Measurements from ENCODE around the gene SEMA5A. TPM values are rescaled to one million over a fixed set of nuclear protein-coding genes. Genes with fewer than 3 reads are reported as not detected.

SEMA5A gene
- total and polyA plus RNA-seq, 2 donors (not counting 1 experiment from before 2014, with no cell fraction given), result not detected

- no CpG with 5 or more reads among the region's 6 CpGs for WGBS (ENCODE audit: insufficient coverage)
- H3K4me1 ChIP-seq (ENCODE audit: control insufficient read depth in 2 of 2, insufficient read depth in 2 of 2, low read length in 2 of 2), result no peaks in the 10 kb centered on the region
- no peaks in the 10 kb centered on the region for H3K27me3 ChIP-seq (replicated peaks in 1 of 4; ENCODE audit: control extremely low read depth in 1 of 4, control insufficient read depth in 3 of 4, insufficient read depth in 4 of 4, low read length in 3 of 4)
- Mint-ChIP-seq H3K4me1 (no peaks in the 10 kb centered on the region), H3K4me3 (no peak overlapping the region), H3K27me3 (no peaks in the 10 kb centered on the region), H3K9me3 (ENCODE audit: insufficient read depth) (peaks cover 1% of the 10 kb centered on the region), H3K27ac (no peak overlapping the region)
- no peak overlapping the region for H3K9ac ChIP-seq (ENCODE audit: low read length)
- no peak overlapping the region for H3K27ac ChIP-seq (ENCODE audit: low read length in 2 of 2)
- no peak for ATAC-seq (ENCODE audit: low read depth)
- DNase-seq, result no peak
- no peaks in the 10 kb centered on the region for H3K36me3 ChIP-seq (replicated peaks in 1 of 2; ENCODE audit: control extremely low read depth in 1 of 2, control insufficient read depth in 1 of 2, extremely low read depth in 1 of 2, insufficient read depth in 2 of 2, low read length in 1 of 2)
- ChIA-PET POLR2A (no interaction called here), CTCF (no interaction called here)
- no peak overlapping the region for H3K4me2 ChIP-seq (replicated peaks; ENCODE audit: low read depth, low read length, poor library complexity, severe bottlenecking)
- no peaks in the 10 kb centered on the region for H4K20me1 ChIP-seq (ENCODE audit: control insufficient read depth, insufficient read depth, low read length, poor library complexity, severe bottlenecking)
- no peaks in the 10 kb centered on the region for H3K79me2 ChIP-seq (ENCODE audit: control insufficient read depth, insufficient read depth, low read length)
- TF ChIP-seq EZH2 (IDR thresholded peaks at IDR 0.05; ENCODE audit: borderline replicate concordance, insufficient read depth, low read depth, low read length, poor library complexity, severe bottlenecking) (no peak), CTCF (IDR thresholded peaks at IDR 0.05) (no peak)
- no peak overlapping the region for H2AFZ ChIP-seq (ENCODE audit: insufficient read depth, low read depth, low read length, poor library complexity, severe bottlenecking)
- H3K4me3 ChIP-seq (ENCODE audit: control extremely low read depth in 1 of 5, extremely low read depth in 1 of 5, insufficient read depth in 1 of 5, low read depth in 2 of 5, low read length in 4 of 5), result no peak overlapping the region
- intact Hi-C loops (cut with micrococcal nuclease), result no loop called here
- peaks cover 0 to 5% (median 0%) of the 10 kb centered on the region in 3 donors for H3K9me3 ChIP-seq (ENCODE audit: control extremely low read depth in 1 of 3, control insufficient read depth in 2 of 3, insufficient read depth in 1 of 3, low read length in 2 of 3)
These were observed 25.0 kb upstream of the SEMA5A start for GRCh38 chr5:9570876-9571275.

- intact Hi-C loops (cut with micrococcal nuclease), result no loop called here
- no peak for DNase-seq
- Histone ChIP-seq H3K36me3 (replicated peaks in 1 of 2; ENCODE audit: control extremely low read depth in 1 of 2, control insufficient read depth in 1 of 2, extremely low read depth in 1 of 2, insufficient read depth in 2 of 2, low read length in 1 of 2) (no peaks in the 10 kb centered on the region), H3K4me3 (ENCODE audit: control extremely low read depth in 1 of 5, extremely low read depth in 1 of 5, insufficient read depth in 1 of 5, low read depth in 2 of 5, low read length in 4 of 5) (no peak overlapping the region), H3K4me1 (ENCODE audit: control insufficient read depth in 2 of 2, insufficient read depth in 2 of 2, low read length in 2 of 2) (no peaks in the 10 kb centered on the region), H3K79me2 (ENCODE audit: control insufficient read depth, insufficient read depth, low read length) (no peaks in the 10 kb centered on the region), H3K27ac (ENCODE audit: low read length in 2 of 2) (no peak overlapping the region), H3K9me3 (ENCODE audit: control extremely low read depth in 1 of 3, control insufficient read depth in 2 of 3, insufficient read depth in 1 of 3, low read length in 2 of 3) (peaks cover 0 to 2% (median 0%) of the 10 kb centered on the region in 3 donors), H3K9ac (ENCODE audit: low read length) (no peak overlapping the region), H3K27me3 (replicated peaks in 1 of 4; ENCODE audit: control extremely low read depth in 1 of 4, control insufficient read depth in 3 of 4, insufficient read depth in 4 of 4, low read length in 3 of 4) (no peaks in the 10 kb centered on the region), H4K20me1 (ENCODE audit: control insufficient read depth, insufficient read depth, low read length, poor library complexity, severe bottlenecking) (no peaks in the 10 kb centered on the region), H3K4me2 (replicated peaks; ENCODE audit: low read depth, low read length, poor library complexity, severe bottlenecking) (no peak overlapping the region), H2AFZ (ENCODE audit: insufficient read depth, low read depth, low read length, poor library complexity, severe bottlenecking) (no peak overlapping the region)
- Mint-ChIP-seq H3K27me3 (no peaks in the 10 kb centered on the region), H3K4me1 (no peaks in the 10 kb centered on the region), H3K27ac (no peak overlapping the region), H3K9me3 (ENCODE audit: insufficient read depth) (no peaks in the 10 kb centered on the region), H3K4me3 (no peak overlapping the region)
- TF ChIP-seq CTCF (IDR thresholded peaks at IDR 0.05) (no peak), EZH2 (IDR thresholded peaks at IDR 0.05; ENCODE audit: borderline replicate concordance, insufficient read depth, low read depth, low read length, poor library complexity, severe bottlenecking) (no peak)
- ChIA-PET CTCF (no interaction called here), POLR2A (no interaction called here)
- no peak for ATAC-seq (ENCODE audit: low read depth)
These were observed 21.2 kb upstream of the SEMA5A start for GRCh38 chr5:9567039-9567438.

Measured in B cell (primary cell).